ENCODE data around the gene CKAP5.

Gene CKAP5

DNA sequence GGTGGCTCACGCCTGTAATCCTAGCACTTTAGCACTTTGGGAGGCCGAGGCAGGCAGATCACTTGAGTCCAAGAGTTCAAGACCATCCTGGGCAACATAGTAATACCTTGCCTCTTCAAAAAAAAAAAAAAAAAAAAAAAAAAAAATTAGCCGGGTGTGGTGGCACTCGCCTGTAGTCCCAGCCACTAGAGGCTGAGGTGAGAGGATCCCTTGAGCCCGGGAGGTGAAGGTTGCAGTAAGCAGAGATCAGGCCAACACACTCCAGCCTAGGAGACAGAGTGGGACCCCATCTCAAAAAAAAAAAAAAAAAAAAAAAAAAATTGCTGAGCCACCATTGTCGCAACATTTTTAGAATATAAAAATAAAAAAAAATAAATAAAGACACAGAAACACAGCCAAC, 7.6 kb downstream of the CKAP5 start:
- TF ChIP-seq, protein P1, sequence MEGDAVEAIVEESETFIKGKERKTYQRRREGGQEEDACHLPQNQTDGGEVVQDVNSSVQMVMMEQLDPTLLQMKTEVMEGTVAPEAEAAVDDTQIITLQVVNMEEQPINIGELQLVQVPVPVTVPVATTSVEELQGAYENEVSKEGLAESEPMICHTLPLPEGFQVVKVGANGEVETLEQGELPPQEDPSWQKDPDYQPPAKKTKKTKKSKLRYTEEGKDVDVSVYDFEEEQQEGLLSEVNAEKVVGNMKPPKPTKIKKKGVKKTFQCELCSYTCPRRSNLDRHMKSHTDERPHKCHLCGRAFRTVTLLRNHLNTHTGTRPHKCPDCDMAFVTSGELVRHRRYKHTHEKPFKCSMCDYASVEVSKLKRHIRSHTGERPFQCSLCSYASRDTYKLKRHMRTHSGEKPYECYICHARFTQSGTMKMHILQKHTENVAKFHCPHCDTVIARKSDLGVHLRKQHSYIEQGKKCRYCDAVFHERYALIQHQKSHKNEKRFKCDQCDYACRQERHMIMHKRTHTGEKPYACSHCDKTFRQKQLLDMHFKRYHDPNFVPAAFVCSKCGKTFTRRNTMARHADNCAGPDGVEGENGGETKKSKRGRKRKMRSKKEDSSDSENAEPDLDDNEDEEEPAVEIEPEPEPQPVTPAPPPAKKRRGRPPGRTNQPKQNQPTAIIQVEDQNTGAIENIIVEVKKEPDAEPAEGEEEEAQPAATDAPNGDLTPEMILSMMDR (conservative IDR thresholded peaks at IDR 0.05; ENCODE audit: low read length): no peak
- H3K4me3 ChIP-seq (ENCODE audit: low read length): no peak overlapping the region

DNA sequence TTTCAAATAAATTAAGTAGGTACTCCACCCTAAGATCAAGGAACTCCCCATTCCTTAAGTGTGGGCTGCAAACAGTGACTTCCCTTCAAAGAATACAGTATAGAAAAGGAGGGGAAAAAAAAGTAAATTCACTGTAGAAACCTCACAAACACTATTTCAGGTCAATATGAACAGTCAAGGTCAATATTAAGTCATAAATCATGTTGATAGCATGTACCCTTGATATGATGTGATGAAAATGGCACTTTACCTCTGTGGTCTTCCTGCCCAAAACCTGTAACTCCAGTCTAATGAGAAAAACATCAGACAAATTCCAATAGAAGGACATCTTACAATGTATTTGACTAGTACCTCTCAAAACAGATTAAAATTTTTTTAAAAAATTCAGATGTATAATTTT, 8.2 kb downstream of the CKAP5 start:
- no peak for DNase-seq (ENCODE audit: low read depth)
- no peak overlapping the region for H3K4me3 ChIP-seq (ENCODE audit: low read length)
- TF ChIP-seq, protein P1 (conservative IDR thresholded peaks at IDR 0.05; ENCODE audit: low read length): no peak

More for the DNA sequence above, 7.6 kb downstream of the CKAP5 start:
- DNase-seq (ENCODE audit: low read depth): no peak

DNA sequence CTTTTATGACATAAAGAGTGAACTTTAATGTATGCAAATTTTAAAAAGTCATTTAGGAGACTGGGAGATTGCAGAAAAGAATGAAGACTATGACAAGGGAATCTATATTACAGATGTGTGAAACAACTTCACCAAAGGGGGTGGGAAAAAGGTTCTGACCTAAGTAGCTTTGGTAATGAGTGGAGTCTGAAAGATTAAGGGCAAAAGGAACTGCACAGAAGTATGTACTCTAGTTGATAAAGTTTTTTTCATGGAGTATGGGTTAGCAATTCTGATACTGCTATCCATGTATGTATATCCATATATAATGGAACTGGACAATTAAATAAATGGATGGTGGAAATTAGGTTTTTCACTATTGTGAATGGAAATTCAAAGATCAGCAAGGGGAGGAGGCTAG, 9.2 kb downstream of the CKAP5 start:
- TF ChIP-seq, protein P1 (conservative IDR thresholded peaks at IDR 0.05; ENCODE audit: low read length): no peak
- no peak overlapping the region for H3K4me3 ChIP-seq (ENCODE audit: low read length)
- DNase-seq (ENCODE audit: low read depth): no peak

DNA sequence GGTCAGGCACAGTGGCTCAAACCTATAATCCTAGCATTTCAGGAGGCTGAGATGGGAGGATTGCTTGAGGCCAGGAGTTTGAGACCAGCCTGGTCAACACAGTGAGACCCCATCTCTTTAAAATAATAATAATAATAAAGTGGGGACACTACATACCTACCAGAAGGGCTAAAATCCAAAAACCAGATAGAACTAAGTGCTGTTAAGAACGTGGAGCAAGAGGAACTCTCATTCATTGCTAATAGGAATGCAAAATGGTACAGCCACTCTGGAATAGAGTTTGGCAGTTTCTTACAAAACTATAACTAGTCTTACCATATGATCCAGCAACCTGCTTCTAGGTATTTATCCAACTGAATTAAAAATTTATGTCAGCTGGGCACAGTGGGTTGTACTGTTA, 9.6 kb downstream of the CKAP5 start:
- no peak for DNase-seq (ENCODE audit: low read depth)
- TF ChIP-seq, protein P1 (conservative IDR thresholded peaks at IDR 0.05; ENCODE audit: low read length): no peak

DNA sequence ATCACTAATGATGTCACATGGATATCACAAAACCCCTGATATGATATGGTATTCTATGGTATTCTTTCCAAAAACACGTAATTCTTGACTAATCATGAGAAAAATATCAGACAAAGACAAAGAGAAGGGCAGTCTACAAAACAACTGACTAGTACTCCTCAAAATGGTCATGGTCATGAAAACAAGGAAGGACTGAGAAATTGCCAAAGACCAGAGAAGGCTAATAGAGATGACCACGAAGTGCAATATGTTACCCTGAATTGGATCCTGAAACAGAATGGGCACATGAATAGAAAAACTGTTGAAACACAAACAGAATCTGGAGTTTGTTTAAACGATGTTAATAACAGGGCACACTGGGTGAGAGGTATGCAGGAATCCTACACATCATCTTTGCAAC, 10.2 kb downstream of the CKAP5 start:
- TF ChIP-seq, protein P1 (conservative IDR thresholded peaks at IDR 0.05; ENCODE audit: low read length): no peak
- DNase-seq (ENCODE audit: low read depth): no peak
- no peak overlapping the region for H3K4me3 ChIP-seq (ENCODE audit: low read length)

More for the DNA sequence above, 9.6 kb downstream of the CKAP5 start:
- H3K4me3 ChIP-seq (ENCODE audit: low read length): no peak overlapping the region

DNA sequence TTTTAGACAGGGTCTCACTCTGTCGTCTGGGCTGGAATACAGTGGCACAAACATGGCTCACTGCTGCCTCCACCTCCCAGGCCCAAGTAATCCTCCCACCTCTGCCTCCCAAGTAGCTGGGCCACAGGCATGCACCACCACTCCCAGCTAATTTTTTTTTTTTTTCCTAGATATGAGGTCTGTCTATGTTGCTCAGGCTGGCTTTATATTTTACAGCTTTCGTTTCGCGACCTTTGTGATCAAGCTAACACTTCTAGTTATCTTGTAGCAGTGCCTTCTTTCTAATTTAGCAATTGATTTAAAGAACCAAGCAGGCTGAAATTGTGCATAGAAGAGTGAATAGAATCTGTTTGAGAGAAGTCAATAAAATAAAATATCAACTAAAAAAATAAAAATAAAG, 11.3 kb downstream of the CKAP5 start:
- DNase-seq (ENCODE audit: low read depth): no peak
- no peak overlapping the region for H3K4me3 ChIP-seq (ENCODE audit: low read length)
- TF ChIP-seq, protein P1 (conservative IDR thresholded peaks at IDR 0.05; ENCODE audit: low read length): no peak

DNA sequence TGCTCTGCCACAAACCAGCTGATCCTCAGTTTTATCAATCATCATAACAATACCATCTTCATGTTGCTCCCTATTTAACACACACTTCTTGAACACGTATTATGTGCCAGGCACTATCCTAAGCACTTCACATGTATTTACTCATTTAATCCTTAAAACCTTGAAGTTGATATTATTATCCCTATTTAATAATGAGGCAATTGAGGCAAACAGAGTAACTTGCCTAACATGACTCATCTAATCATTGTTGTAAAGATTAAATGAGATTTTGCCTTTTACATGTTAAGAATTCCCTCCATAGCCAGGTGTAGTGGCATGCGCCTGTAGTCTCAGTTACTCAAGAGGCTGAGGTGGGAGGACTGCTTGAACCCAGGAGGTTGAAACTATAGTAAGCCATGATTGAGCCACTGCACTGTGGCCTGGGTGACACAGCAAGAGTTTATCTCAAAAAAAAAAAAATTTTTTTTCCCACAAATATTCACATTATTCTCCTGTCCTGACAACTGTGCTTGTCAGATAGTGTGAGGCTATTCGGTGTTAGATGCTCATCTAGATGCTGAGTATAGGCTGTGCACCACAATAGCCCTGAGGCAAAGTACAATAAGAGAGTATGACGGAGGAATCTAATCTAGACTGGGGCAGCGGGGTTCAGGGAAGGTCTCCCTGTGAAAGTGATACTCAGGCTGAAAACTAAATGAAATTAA, 13.4 kb downstream of the CKAP5 start:
- H3K4me3 ChIP-seq (ENCODE audit: low read length): no peak overlapping the region
- DNase-seq (ENCODE audit: low read depth): no peak
- TF ChIP-seq, protein P1 (conservative IDR thresholded peaks at IDR 0.05; ENCODE audit: low read length): no peak
